OCI-LY7 (cell line): Measurements from ENCODE around the gene IL13RA1.

ENCODE experiments used
- CTCF ChIP-seq: fragments of 200-600 bp; sonication (generic); conservative IDR thresholded peaks from 2 replicates; pipeline ENCODE4 v1.5.1; 2014; ENCODE audit warnings: mild to moderate bottlenecking, antibody characterized with exemption, low read length, moderate library complexity, mixed read lengths
- EZH2phosphoT487 ChIP-seq: fragments of 200-600 bp; sonication (generic); IDR thresholded peaks from 2 replicates; pipeline ENCODE4 v1.6.1; 2018; ENCODE audit warnings: low read depth, borderline replicate concordance, mild to moderate bottlenecking, mixed run types, antibody characterized with exemption, low read length, moderate library complexity, mixed read lengths

GRCh38 chrX:118679290-118679689 lies 48.1 kb upstream of the IL13RA1 start:
- TF ChIP-seq CTCF (no peak), EZH2phosphoT487 (no peak)
